ENCODE results near the gene ZDHHC13.

Gene ZDHHC13

GRCh38 chr11:19093976-19094375, 23.0 kb upstream of the ZDHHC13 start:
- POLR2A ChIA-PET (ENCODE audit: low non-redundant PET) = no interaction called here
- CTCF ChIA-PET = interaction anchor here (0.7 kb wide), 2 partner anchors 8 to 368 kb away, joined by 3 to 4 read pairs; no protein-coding TSS in a partner anchor
- TF ChIP-seq CTCF (conservative IDR thresholded peaks at IDR 0.05; ENCODE audit: low read depth) = no peak
- H3K27ac ChIP-seq = no peak overlapping the region
- DNase-seq (ENCODE audit: low spot score) = peak; percentile 42

GRCh38 chr11:19094859-19095258, 22.1 kb upstream of the ZDHHC13 start:
- ChIA-PET CTCF (no interaction called here), POLR2A (ENCODE audit: low non-redundant PET) (no interaction called here)
- TF ChIP-seq CTCF (conservative IDR thresholded peaks at IDR 0.05; ENCODE audit: low read depth) = no peak
- no peak for DNase-seq (ENCODE audit: low spot score)
- H3K27ac ChIP-seq = no peak overlapping the region

GRCh38 chr11:19099093-19099492, 17.9 kb upstream of the ZDHHC13 start:
- H3K27ac ChIP-seq = no peak overlapping the region
- DNase-seq (ENCODE audit: low spot score) = no peak
- ChIA-PET POLR2A (ENCODE audit: low non-redundant PET) (no interaction called here), CTCF (no interaction called here)
- no peak for TF ChIP-seq CTCF (conservative IDR thresholded peaks at IDR 0.05; ENCODE audit: low read depth)

- CTCF ChIA-PET = interaction anchor here (1.8 kb wide), 1 partner anchor 30 kb away, joined by 4 read pairs; no protein-coding TSS in a partner anchor
- no peak overlapping the region for H3K27ac ChIP-seq
- DNase-seq (ENCODE audit: low spot score) = no peak
- POLR2A ChIA-PET (ENCODE audit: low non-redundant PET) = interaction anchor here (1.2 kb wide), 1 partner anchor 22 kb away, joined by 7 read pairs; no protein-coding TSS in a partner anchor
- no peak for TF ChIP-seq CTCF (conservative IDR thresholded peaks at IDR 0.05; ENCODE audit: low read depth)
These were observed 16.1 kb upstream of the ZDHHC13 start for GRCh38 chr11:19100885-19101284.

GRCh38 chr11:19101796-19102520, 15.0 kb upstream of the ZDHHC13 start:
- DNase-seq (ENCODE audit: low spot score) = peak; percentile 64
- no peak overlapping the region for H3K27ac ChIP-seq
- ChIA-PET POLR2A (ENCODE audit: low non-redundant PET) (interaction anchor here (1.2 kb wide), 1 partner anchor 23 kb away, joined by 7 read pairs; no protein-coding TSS in a partner anchor), CTCF (interaction anchor here (0.6 to 1.8 kb wide), 4 partner anchors 8 to 31 kb away, joined by 3 to 4 read pairs (median 3); no protein-coding TSS in a partner anchor)
- no peak for TF ChIP-seq CTCF (conservative IDR thresholded peaks at IDR 0.05; ENCODE audit: low read depth)

- POLR2A ChIA-PET (ENCODE audit: low non-redundant PET) = no interaction called here
- CTCF ChIA-PET = interaction anchor here (0.6 to 1.1 kb wide), 2 partner anchors 9 to 25 kb away, joined by 3 read pairs; no protein-coding TSS in a partner anchor
- H3K27ac ChIP-seq = no peak overlapping the region
- no peak for DNase-seq (ENCODE audit: low spot score)
- no peak for TF ChIP-seq CTCF (conservative IDR thresholded peaks at IDR 0.05; ENCODE audit: low read depth)
These were observed 14.5 kb upstream of the ZDHHC13 start for GRCh38 chr11:19102521-19102900.
